PFSK-1 (cell line): ENCODE results near the gene SYNCRIP.

Source experiments
- FOXP2 ChIP-seq: optimal IDR thresholded peaks from 2 replicates; pipeline ENCODE3; 2011; ENCODE audit warnings: borderline replicate concordance, control low read depth, inconsistent platforms; ENCODE audit not compliant: insufficient read depth; ENCODE audit errors: extremely low read length, extremely low read depth
- POLR2AphosphoS5 ChIP-seq: IDR thresholded peaks from 2 replicates; pipeline ENCODE4 v1.6.1; 2012; ENCODE audit warnings: low read depth, mild to moderate bottlenecking, control low read depth, low read length, moderate library complexity
- SIN3A ChIP-seq: IDR thresholded peaks from 2 replicates; pipeline ENCODE4 v1.6.1; 2012; ENCODE audit warnings: mild to moderate bottlenecking, low read length, moderate library complexity, borderline replicate concordance; ENCODE audit not compliant: insufficient read depth
- TAF1 ChIP-seq: IDR thresholded peaks from 2 replicates; pipeline ENCODE4 v1.6.1; 2012; ENCODE audit warnings: low read length, control low read depth, borderline replicate concordance; ENCODE audit not compliant: insufficient read depth
- TF ChIP-seq, protein P1 (sequence below), 2 experiments: IDR thresholded peaks; 2 replicates each; pipeline versions ENCODE4 v1.6.1 to v1.8.0; 2011 to 2012; ENCODE audit warnings: low read depth in 2 of 2, low read length in 2 of 2, control low read depth in 1 of 2, inconsistent platforms in 1 of 2, mild to moderate bottlenecking in 1 of 2, moderate library complexity in 1 of 2; ENCODE audit not compliant: insufficient read depth in 1 of 2

The SYNCRIP gene

DNA sequence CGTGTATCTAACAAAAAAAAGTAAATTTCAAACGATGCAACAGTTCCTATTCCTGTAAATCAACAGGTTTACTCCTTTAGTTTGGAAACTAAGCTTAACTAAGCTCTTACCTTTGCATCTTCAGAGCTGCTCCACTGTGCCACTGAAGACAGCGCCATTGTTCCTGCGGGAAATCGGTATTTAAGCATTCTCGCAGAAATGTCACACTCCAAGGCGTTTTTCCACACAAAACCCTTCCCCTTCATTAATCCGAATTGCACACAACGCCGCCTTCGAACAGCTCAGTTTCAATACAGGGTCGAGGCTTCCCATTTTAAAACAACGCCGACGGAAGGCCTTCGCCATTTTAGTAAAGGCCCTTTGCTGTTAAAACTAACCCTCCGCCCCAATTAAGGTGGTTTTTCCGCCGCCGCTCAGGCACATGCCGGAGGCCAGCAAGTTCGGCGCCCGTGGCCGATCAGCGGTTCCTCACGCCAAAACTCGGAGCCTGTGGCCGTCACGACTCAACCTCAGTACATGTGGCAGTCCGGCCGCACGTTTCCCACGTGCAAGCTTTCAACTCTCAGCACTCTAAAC is 35.4 kb upstream of the SYNCRIP start:
- TF ChIP-seq SIN3A (0 out of 2 replicates have a peak, but pooled peaks have one; percentile 48), FOXP2 (no peak), TAF1 (peak; percentile 24; the same call in 1 of the 2 replicates)
- TF ChIP-seq, protein P1, sequence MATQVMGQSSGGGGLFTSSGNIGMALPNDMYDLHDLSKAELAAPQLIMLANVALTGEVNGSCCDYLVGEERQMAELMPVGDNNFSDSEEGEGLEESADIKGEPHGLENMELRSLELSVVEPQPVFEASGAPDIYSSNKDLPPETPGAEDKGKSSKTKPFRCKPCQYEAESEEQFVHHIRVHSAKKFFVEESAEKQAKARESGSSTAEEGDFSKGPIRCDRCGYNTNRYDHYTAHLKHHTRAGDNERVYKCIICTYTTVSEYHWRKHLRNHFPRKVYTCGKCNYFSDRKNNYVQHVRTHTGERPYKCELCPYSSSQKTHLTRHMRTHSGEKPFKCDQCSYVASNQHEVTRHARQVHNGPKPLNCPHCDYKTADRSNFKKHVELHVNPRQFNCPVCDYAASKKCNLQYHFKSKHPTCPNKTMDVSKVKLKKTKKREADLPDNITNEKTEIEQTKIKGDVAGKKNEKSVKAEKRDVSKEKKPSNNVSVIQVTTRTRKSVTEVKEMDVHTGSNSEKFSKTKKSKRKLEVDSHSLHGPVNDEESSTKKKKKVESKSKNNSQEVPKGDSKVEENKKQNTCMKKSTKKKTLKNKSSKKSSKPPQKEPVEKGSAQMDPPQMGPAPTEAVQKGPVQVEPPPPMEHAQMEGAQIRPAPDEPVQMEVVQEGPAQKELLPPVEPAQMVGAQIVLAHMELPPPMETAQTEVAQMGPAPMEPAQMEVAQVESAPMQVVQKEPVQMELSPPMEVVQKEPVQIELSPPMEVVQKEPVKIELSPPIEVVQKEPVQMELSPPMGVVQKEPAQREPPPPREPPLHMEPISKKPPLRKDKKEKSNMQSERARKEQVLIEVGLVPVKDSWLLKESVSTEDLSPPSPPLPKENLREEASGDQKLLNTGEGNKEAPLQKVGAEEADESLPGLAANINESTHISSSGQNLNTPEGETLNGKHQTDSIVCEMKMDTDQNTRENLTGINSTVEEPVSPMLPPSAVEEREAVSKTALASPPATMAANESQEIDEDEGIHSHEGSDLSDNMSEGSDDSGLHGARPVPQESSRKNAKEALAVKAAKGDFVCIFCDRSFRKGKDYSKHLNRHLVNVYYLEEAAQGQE (IDR thresholded peaks at IDR 0.05; ENCODE audit: insufficient read depth in 1 of 2, low read depth in 2 of 2, low read length in 2 of 2), result no peak

DNA sequence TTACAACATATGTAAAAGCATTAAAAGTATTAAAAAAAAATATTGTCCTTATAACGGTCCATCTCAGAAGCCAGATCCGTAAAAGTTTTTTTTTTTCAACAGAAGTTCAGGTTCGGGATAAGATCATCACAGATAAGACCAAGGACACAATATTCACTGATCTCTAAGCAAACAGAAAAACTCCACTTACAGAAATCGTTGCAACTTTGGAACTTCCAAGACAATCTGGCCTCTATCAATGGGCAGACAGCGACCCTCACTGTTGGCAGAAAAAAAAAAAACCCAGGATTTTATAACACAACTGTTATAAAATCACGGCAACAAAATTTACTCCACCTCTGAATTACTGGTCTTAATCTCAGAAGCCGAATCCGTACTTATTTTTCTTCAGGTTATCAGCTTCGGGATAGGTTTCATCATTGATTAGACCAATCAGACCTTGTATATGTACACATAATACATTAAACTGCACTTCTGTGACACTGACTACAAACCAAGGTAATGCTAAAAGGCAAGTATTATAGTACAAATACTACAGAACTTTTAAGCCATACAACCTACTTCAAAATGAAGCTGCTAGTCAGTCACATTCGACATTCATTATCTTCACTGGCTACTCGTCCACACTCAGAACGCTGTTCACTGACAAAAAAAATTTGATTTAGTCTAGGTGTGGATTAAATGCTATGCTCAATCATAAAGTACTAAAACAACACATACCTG is 34.7 kb upstream of the SYNCRIP start:
- TF ChIP-seq POLR2AphosphoS5 (no peak; the same call in 1 of the 2 replicates), FOXP2 (no peak)
- TF ChIP-seq, protein P1 (IDR thresholded peaks at IDR 0.05; ENCODE audit: insufficient read depth in 1 of 2, low read depth in 2 of 2, low read length in 2 of 2), result no peak

DNA sequence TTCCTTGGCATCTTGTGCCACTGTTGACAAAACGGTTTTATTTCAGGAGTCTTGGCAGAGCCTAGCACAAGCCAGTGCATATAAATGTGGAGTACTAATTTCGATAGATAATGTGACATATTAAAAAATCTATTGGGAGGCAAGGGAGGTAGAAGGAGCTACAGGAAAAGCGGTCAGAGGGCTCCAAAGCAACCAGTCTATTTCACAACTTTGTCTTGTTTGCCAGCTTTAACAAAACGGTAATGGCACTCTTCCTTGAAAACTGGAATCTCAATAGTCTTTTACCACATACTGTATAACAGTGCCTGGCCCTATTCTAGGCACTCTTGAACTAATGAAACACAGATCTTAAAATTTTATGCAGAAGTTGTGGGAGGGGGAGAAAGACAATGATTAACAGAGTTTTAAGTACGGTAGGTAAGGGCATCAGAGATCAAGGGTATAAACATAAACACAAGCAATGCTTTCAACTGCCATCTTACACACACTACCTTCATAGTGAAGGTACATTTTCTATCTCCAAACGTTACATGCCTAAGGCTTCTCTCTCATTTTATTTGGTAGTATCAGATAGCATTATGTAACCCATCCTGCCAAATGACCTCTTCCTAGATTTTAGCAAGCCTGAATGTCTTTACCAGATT is 33.5 kb upstream of the SYNCRIP start:
- TF ChIP-seq POLR2AphosphoS5, result peak; percentile 49; the same call in 1 of the 2 replicates
- no peak for TF ChIP-seq FOXP2

DNA sequence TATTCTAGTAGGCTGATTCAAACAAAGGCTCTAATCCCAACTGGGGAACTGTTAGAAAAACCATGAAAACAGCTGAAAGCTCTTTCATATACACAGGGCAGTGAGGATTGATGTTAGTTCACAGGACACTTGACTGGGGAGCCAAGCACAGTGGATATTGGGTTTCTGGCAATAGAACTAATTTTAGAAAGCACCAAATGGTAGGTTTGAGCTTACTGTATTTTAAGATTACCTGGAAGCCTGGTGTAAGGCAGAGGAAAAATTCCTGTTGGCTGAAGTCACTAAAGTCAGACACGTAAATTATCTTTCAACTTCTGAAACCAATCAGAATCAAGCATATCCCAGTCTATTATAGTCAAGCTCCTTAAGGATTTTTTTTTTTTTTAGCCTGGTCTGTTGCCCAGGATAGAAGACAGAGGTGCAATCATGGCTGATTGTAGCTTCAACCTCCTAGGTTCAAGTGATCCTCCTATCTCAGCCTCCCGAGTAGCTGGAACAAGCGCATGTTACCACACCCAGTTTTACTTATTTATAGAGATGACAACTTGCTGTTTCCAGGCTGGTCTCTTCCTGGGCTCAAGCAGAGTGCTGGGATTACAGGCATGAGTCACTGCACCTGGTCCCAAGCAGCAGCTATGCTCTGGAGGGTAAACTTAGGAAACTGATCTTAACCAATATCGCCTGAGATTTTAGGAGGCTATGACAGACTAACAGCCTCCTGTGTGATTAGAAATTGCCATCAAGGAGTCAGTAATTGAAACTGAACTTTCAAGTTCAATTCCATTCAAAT is 32.5 kb upstream of the SYNCRIP start:
- peak; percentile 35; the same call in 1 of the 2 replicates for TF ChIP-seq TAF1
- TF ChIP-seq POLR2AphosphoS5, result peak; percentile 84
- peak; percentile 67; the same call in 1 of the 2 replicates for TF ChIP-seq SIN3A
- TF ChIP-seq FOXP2, result no peak
- TF ChIP-seq, protein P1 (IDR thresholded peaks at IDR 0.05; ENCODE audit: insufficient read depth in 1 of 2, low read depth in 2 of 2, low read length in 2 of 2), result peak in 1 of 2 experiments; percentile 35; a peak in 1 of 4 replicates

DNA sequence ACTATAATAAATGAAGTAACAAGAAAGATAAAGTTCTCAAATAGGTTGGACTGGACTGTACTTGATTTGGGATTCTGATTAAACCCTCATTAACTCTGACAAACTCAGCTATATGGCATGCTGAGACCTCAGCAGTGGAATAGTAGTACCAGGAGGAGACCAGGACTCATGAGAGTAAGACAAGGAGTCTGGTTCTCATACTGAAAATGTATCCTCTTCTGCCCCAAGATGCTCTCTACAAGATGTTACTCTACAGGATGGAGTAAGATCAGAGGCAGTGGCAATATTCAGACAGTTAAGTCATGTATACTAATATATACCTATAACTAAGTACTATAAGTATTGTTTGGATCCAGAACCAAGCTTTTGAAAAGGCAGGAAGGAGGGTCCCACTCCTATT is 31.9 kb upstream of the SYNCRIP start:
- TF ChIP-seq, protein P1 (IDR thresholded peaks at IDR 0.05; ENCODE audit: insufficient read depth in 1 of 2, low read depth in 2 of 2, low read length in 2 of 2), result no peak
- TF ChIP-seq TAF1 (no peak), SIN3A (no peak), FOXP2 (no peak), POLR2AphosphoS5 (no peak; the same call in 1 of the 2 replicates)
